HS-27A (cell line): Measurements from ENCODE around the gene SLC35E4.
"Not testable (repeated sequence)": the region's sequence is repeated elsewhere in the genome, so short reads cannot be mapped to it uniquely, and the experiment has no call there.

Experiments used
- DNase-seq: peaks from one replicate; pipeline ENCODE4 v3.0.0-alpha.2; 2012; ENCODE audit warnings: low read depth, missing footprints

The SLC35E4 gene

GRCh38 chr22:30635273-30636225, at the start of gene SLC35E4:
Gene SLC35E4, plus strand, starts transcription at chr22:30635781. Its CDS starts 670 bp downstream, at chr22:30636451.
- peak; percentile 72 for DNase-seq

- no peak for DNase-seq
Observed at GRCh38 chr22:30586414-30586813, 49.2 kb upstream of the SLC35E4 start.

- DNase-seq, result no peak
Observed at GRCh38 chr22:30591191-30591587, 44.4 kb upstream of the SLC35E4 start.

- DNase-seq, result peak; percentile 92
Observed at GRCh38 chr22:30591588-30592359, 43.8 kb upstream of the SLC35E4 start, which contains the start of gene PES1. Gene PES1, minus strand, starts transcription at chr22:30591910. Its CDS starts 77 bp downstream, at chr22:30591833.

- not testable (repeated sequence) for DNase-seq
Observed at GRCh38 chr22:30592360-30592713, 43.2 kb upstream of the SLC35E4 start.

- DNase-seq, result no peak
Observed at GRCh38 chr22:30596199-30596598, 39.4 kb upstream of the SLC35E4 start.

GRCh38 chr22:30596886-30597285, 38.7 kb upstream of the SLC35E4 start:
- no peak for DNase-seq

GRCh38 chr22:30598986-30599385, 36.6 kb upstream of the SLC35E4 start:
- DNase-seq, result no peak

- DNase-seq, result no peak
Observed at GRCh38 chr22:30600921-30601320, 34.7 kb upstream of the SLC35E4 start.

- DNase-seq, result no peak
Observed at GRCh38 chr22:30601464-30601863, 34.1 kb upstream of the SLC35E4 start.

- DNase-seq, result no peak
Observed at GRCh38 chr22:30602049-30602448, 33.5 kb upstream of the SLC35E4 start.

GRCh38 chr22:30603801-30604200, 31.8 kb upstream of the SLC35E4 start:
- DNase-seq, result no peak

GRCh38 chr22:30604723-30605122, 30.9 kb upstream of the SLC35E4 start:
- no peak for DNase-seq

- DNase-seq, result no peak
Observed at GRCh38 chr22:30605449-30606110, 30.0 kb upstream of the SLC35E4 start.

- DNase-seq, result no peak
Observed at GRCh38 chr22:30606455-30607299, 28.9 kb upstream of the SLC35E4 start, which contains the start of gene TCN2. Gene TCN2, plus strand, starts transcription at chr22:30607174. Its CDS starts 158 bp downstream, at chr22:30607332.

- no peak for DNase-seq
Observed at GRCh38 chr22:30607300-30607930, 28.2 kb upstream of the SLC35E4 start.

- no peak for DNase-seq
Observed at GRCh38 chr22:30607939-30608338, 27.6 kb upstream of the SLC35E4 start.

GRCh38 chr22:30609260-30610185, 26.1 kb upstream of the SLC35E4 start:
- no peak for DNase-seq

GRCh38 chr22:30610299-30610698, 25.3 kb upstream of the SLC35E4 start:
- DNase-seq, result no peak

GRCh38 chr22:30611197-30611596, 24.4 kb upstream of the SLC35E4 start:
- no peak for DNase-seq
